WERI-Rb-1 (cell line): ENCODE measurements around the gene PIGM.

Experiments
- DNase-seq: peaks from one replicate; pipeline ENCODE4 v3.0.0-alpha.2; 2020
- H3K27ac ChIP-seq: fragments of 250-450 bp; sonication (Bioruptor Pico); 2 replicates; pipeline ENCODE4 v1.5.1; 2020; ENCODE audit warnings: mild to moderate bottlenecking, moderate library complexity
- H3K27me3 ChIP-seq: fragments of 250-450 bp; sonication (Bioruptor Pico); 2 replicates; pipeline ENCODE4 v1.5.1; 2021; ENCODE audit warnings: mild to moderate bottlenecking, low read depth, moderate library complexity; ENCODE audit not compliant: insufficient read depth, severe bottlenecking
- H3K36me3 ChIP-seq: fragments of 250-450 bp; sonication (Bioruptor Pico); 2 replicates; pipeline ENCODE4 v1.5.1; 2020; ENCODE audit warnings: mild to moderate bottlenecking, moderate library complexity
- H3K4me3 ChIP-seq: 2 replicates; pipeline ENCODE4 v1.5.1; 2011; ENCODE audit warnings: low read depth, mild to moderate bottlenecking, control low read depth, low read length
- H3K9me3 ChIP-seq: fragments of 250-450 bp; sonication (Bioruptor Pico); 2 replicates; pipeline ENCODE4 v1.5.1; 2021; ENCODE audit warnings: mild to moderate bottlenecking, moderate library complexity; ENCODE audit not compliant: severe bottlenecking
- TF ChIP-seq, protein P1 (sequence below): IDR thresholded peaks from 2 replicates; pipeline ENCODE4 v1.5.1; 2011; ENCODE audit warnings: low read depth, mild to moderate bottlenecking, control low read depth, inconsistent platforms, low read length

The PIGM gene

DNA sequence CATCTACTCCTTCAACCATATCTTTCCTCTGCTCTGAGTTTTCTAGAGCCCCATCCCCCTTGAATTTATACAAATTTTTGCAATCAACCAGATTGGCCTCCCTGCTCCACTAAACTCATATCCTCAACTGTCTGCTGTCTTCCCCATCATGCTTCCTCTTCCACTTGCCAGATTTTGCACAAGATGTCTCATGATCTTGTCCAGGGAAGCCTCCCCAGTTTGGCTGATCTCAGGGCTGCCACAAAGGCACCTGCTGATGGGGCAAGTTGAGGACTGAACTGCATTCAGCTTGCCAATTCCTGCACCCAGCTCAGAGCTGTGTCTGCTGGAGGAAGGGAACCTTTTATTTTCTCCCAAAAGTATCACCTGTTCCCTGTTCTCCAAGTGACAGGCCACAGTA lies 45.7 kb upstream of the PIGM start:
- Histone ChIP-seq H3K27me3 (peaks cover 52% of the 10 kb centered on the region), H3K27ac (no peak overlapping the region), H3K36me3 (no peaks in the 10 kb centered on the region), H3K9me3 (peaks cover 4% of the 10 kb centered on the region), H3K4me3 (no peak overlapping the region)
- TF ChIP-seq, protein P1, sequence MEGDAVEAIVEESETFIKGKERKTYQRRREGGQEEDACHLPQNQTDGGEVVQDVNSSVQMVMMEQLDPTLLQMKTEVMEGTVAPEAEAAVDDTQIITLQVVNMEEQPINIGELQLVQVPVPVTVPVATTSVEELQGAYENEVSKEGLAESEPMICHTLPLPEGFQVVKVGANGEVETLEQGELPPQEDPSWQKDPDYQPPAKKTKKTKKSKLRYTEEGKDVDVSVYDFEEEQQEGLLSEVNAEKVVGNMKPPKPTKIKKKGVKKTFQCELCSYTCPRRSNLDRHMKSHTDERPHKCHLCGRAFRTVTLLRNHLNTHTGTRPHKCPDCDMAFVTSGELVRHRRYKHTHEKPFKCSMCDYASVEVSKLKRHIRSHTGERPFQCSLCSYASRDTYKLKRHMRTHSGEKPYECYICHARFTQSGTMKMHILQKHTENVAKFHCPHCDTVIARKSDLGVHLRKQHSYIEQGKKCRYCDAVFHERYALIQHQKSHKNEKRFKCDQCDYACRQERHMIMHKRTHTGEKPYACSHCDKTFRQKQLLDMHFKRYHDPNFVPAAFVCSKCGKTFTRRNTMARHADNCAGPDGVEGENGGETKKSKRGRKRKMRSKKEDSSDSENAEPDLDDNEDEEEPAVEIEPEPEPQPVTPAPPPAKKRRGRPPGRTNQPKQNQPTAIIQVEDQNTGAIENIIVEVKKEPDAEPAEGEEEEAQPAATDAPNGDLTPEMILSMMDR = no peak
- no peak for DNase-seq

DNA sequence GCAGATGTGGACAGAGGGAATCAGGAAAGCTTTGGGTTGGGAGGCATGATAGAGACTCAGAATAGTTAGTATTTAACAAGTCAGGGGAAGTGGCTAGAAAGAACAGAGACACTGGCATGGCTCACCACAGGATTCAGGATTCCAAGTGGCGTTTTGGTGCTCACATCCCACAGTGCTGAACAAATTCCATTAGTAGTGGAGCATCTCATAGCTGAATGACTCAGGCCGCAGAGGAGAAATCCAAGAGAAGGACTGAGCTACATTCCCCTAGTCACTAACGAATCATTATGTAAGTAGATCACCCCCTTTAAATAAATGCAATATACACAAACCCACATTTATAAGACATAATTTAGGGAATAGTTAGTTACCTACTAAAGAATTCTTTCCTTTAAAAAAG lies 44.5 kb upstream of the PIGM start:
- no peaks in the 10 kb centered on the region for H3K36me3 ChIP-seq
- peaks cover 4% of the 10 kb centered on the region for H3K9me3 ChIP-seq
- no peak for DNase-seq
- no peak overlapping the region for H3K4me3 ChIP-seq
- TF ChIP-seq, protein P1 = no peak
- H3K27ac ChIP-seq = no peak overlapping the region
- H3K27me3 ChIP-seq = peaks cover 44% of the 10 kb centered on the region

DNA sequence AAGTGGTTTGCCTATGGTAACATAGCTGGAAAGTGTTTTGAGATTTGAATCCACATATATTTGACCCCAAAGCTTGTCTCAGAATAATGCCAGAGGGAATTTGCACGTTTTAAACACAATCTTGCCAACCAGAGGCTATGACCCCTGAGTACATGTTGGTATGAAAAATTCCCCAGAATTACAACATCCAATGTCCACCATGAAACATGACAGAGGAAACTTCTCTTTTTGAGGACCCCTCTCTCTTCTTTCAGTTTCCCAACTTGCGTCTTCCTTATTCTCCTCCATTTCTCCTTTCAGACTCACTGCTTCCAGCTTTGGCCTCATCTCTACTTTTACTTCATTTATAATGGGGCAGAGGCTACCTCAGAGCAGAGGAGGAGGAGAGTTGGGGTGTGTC lies 44.0 kb upstream of the PIGM start:
- TF ChIP-seq, protein P1 = no peak
- H3K4me3 ChIP-seq = no peak overlapping the region
- no peaks in the 10 kb centered on the region for H3K36me3 ChIP-seq
- DNase-seq = no peak
- peaks cover 44% of the 10 kb centered on the region for H3K27me3 ChIP-seq
- H3K27ac ChIP-seq = no peak overlapping the region
- H3K9me3 ChIP-seq = peaks cover 4% of the 10 kb centered on the region

DNA sequence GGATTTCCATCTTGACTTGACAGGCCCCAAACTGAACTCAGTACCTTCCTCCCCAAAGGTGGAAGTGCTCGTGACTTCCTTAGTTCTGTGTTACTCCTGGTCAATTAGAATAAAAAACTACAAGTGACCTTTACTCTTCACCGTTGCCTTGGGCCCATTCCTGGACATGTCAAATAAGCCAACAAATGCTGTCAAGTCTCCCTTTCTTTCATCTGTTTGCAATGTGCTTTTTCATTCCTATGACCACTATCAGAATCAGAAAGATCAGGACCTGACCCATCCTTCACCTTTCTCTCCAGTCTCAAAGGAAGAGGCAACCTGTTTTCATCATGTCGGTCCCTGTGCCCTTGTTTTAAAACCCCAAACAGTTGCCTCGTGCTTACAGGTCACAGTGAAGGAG lies 43.1 kb upstream of the PIGM start:
- Histone ChIP-seq H3K4me3 (no peak overlapping the region), H3K27me3 (peaks cover 36% of the 10 kb centered on the region), H3K27ac (no peak overlapping the region), H3K36me3 (no peaks in the 10 kb centered on the region), H3K9me3 (peaks cover 4% of the 10 kb centered on the region)
- TF ChIP-seq, protein P1 = no peak
- DNase-seq = no peak

DNA sequence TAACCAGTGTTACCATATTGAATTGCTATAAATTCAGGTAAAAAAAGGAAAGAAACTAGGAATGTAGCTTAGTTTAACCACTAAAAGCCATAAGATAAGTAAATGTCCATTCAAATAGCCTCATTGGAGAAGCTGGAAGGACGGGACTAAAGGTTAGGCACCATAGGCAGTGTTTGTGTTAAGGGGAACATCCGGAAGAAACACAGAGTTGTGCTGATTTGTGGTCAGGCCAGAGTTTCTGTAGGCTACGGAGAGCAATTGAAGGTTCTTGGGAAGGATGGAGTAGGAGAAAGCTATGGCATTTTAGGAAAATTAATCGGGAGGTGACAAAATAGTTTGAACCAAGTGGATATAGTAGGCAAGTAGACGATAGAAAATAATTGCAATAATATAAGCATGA lies 39.5 kb upstream of the PIGM start:
- TF ChIP-seq, protein P1 = no peak
- no peak for DNase-seq
- H3K4me3 ChIP-seq = no peak overlapping the region
- peaks cover 26% of the 10 kb centered on the region for H3K27me3 ChIP-seq
- no peak overlapping the region for H3K27ac ChIP-seq
- no peaks in the 10 kb centered on the region for H3K36me3 ChIP-seq
- peaks cover 4% of the 10 kb centered on the region for H3K9me3 ChIP-seq
